ENCODE results near the gene RNF115. TPM values are rescaled to one million over a fixed set of nuclear protein-coding genes. Genes with fewer than 3 reads are reported as not detected.
"Not testable (repeated sequence)": the region's sequence is repeated elsewhere in the genome, so short reads cannot be mapped to it uniquely, and the experiment has no call there.

Gene RNF115
- total and polyA plus RNA-seq, 2 donors (not counting 3 experiments of a cell fraction or from before 2014, with no cell fraction given) = 7.6 to 17.3 TPM

DNA sequence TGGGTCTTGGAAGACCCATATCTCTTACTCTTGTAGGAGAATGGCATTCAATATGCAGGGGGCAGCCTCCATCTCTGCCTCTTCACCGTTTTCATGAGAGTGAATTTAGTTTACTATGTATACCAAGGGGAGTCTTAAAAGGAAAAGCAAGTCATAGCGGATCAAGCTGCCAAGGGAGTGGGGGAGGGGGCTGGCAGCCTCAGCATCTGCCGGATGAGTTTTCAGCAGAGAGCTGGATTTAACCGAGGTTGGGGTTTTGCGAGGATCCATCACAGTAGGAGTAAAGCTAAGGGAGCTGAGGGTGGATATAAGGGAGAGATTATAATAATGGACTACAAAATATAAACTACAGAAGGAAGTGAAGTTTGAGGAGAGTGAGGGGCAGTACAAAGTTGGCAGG lies 94.7 kb downstream of the RNF115 start:
- no TSS peak for BruUV-seq (replicated peaks)
- Histone ChIP-seq H3K27me3 (ENCODE audit: control insufficient read depth in 2 of 2, insufficient read depth in 2 of 2, low read length in 2 of 2) (no peaks in the 10 kb centered on the region), H3K4me1 (ENCODE audit: control insufficient read depth, extremely low read depth, insufficient read depth, low read length) (peaks cover 3% of the 10 kb centered on the region), H4K20me1 (replicated peaks; ENCODE audit: control insufficient read depth, extremely low read depth, insufficient read depth, low read length) (no peaks in the 10 kb centered on the region), H3K9me1 (replicated peaks; ENCODE audit: control insufficient read depth, extremely low read depth, insufficient read depth, low read length) (no peaks in the 10 kb centered on the region), H3K36me3 (ENCODE audit: control insufficient read depth in 2 of 2, extremely low read depth in 1 of 2, insufficient read depth in 2 of 2, low read length in 2 of 2) (peaks cover 0 to 3% of the 10 kb centered on the region in 2 experiments), H2AFZ (ENCODE audit: low read depth, low read length) (no peak overlapping the region), H3K9ac (replicated peaks; ENCODE audit: extremely low read depth, insufficient read depth, low read length) (no peak overlapping the region), H3K4me2 (ENCODE audit: insufficient read depth, low read length) (no peak overlapping the region), H3K9me3 (replicated peaks; ENCODE audit: control insufficient read depth, insufficient read depth, low read length) (no peaks in the 10 kb centered on the region), H3K4me3 (replicated peaks in 1 of 3; ENCODE audit: insufficient read depth in 1 of 3, low read depth in 1 of 3, low read length in 3 of 3) (no peak overlapping the region), H3K27ac (ENCODE audit: insufficient read depth, low read depth, low read length) (no peak overlapping the region), H3K79me2 (ENCODE audit: control insufficient read depth, insufficient read depth, low read length) (no peaks in the 10 kb centered on the region)
- DNase-seq (ENCODE audit: low read depth, low spot score) = no peak
- POLR2A ChIA-PET = no interaction called here
- CTCF ChIA-PET = interaction anchor here (2.2 kb wide), 1 partner anchor 8 kb away, joined by 9 read pairs; no protein-coding TSS in a partner anchor
- no peak for TF ChIP-seq FOS (IDR thresholded peaks at IDR 0.05; ENCODE audit: borderline replicate concordance, insufficient read depth, low read length)
- intact Hi-C loops (cut with micrococcal nuclease) (no loop called here), dilution Hi-C loops (cut with MboI; ENCODE audit: extremely low pct_ligation_motif_present, low sequenced_read_pairs) (no loop called here)
- no peak for FAIRE-seq

DNA sequence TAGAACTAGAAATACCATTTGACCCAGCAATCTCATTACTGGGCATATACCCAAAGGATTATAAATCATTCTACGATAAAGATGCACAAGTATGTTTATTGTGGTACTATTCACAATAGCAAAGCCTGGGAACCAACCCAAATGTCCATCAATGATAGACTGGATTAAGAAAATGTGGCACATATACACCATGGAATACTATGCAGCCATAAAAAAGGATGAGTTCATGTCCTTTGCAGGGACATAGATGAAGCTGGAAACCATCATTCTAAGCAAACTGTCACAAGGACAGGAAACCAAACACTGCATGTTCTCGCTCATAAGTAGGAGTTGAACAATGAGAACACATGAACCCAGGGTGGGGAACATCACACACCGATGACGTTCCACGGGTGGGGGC lies 97.7 kb downstream of the RNF115 start:
- CTCF ChIA-PET = interaction anchor here (0.8 kb wide), 1 partner anchor 8 kb away, joined by 3 read pairs; no protein-coding TSS in a partner anchor
- H2AFZ ChIP-seq (ENCODE audit: low read depth, low read length); H3K27me3 ChIP-seq (ENCODE audit: control insufficient read depth in 2 of 2, insufficient read depth in 2 of 2, low read length in 2 of 2); H3K9me1 ChIP-seq (replicated peaks; ENCODE audit: control insufficient read depth, extremely low read depth, insufficient read depth, low read length); intact Hi-C loops (cut with micrococcal nuclease); H4K20me1 ChIP-seq (replicated peaks; ENCODE audit: control insufficient read depth, extremely low read depth, insufficient read depth, low read length); H3K9ac ChIP-seq (replicated peaks; ENCODE audit: extremely low read depth, insufficient read depth, low read length); DNase-seq (ENCODE audit: low read depth, low spot score); H3K4me3 ChIP-seq (replicated peaks in 1 of 3; ENCODE audit: insufficient read depth in 1 of 3, low read depth in 1 of 3, low read length in 3 of 3); H3K36me3 ChIP-seq (ENCODE audit: control insufficient read depth in 2 of 2, extremely low read depth in 1 of 2, insufficient read depth in 2 of 2, low read length in 2 of 2); POLR2A ChIA-PET; H3K4me1 ChIP-seq (ENCODE audit: control insufficient read depth, extremely low read depth, insufficient read depth, low read length); dilution Hi-C loops (cut with MboI; ENCODE audit: extremely low pct_ligation_motif_present, low sequenced_read_pairs); H3K9me3 ChIP-seq (replicated peaks; ENCODE audit: control insufficient read depth, insufficient read depth, low read length); H3K27ac ChIP-seq (ENCODE audit: insufficient read depth, low read depth, low read length); H3K79me2 ChIP-seq (ENCODE audit: control insufficient read depth, insufficient read depth, low read length); H3K4me2 ChIP-seq (ENCODE audit: insufficient read depth, low read length); BruUV-seq (replicated peaks); FAIRE-seq: not testable (repeated sequence)
